ENCODE measurements around the gene SEMA3E.

- TF ChIP-seq EZH2 (IDR thresholded peaks at IDR 0.05; ENCODE audit: insufficient read depth, poor library complexity, severe bottlenecking), result no peak
- TF ChIP-seq EZH2phosphoT487 (IDR thresholded peaks at IDR 0.05; ENCODE audit: insufficient read depth, low read depth), result no peak
Observed at GRCh38 chr7:83649701-83650100, 762 bp upstream of the SEMA3E start.
